ENCODE measurements around the gene ZNF618. TPM values are rescaled to one million over a fixed set of nuclear protein-coding genes. Genes with fewer than 3 reads are reported as not detected.

ZNF618 gene
- 1.9 TPM for total RNA-seq
- long read RNA-seq, partial matches to known transcripts: 0 of 3 reads
- long read RNA-seq, other reads (novel, unspliced or antisense): 3 of 3 reads

- intact Hi-C loops (cut with micrococcal nuclease): no loop called here
- H3K9me3 ChIP-seq (replicated peaks): no peaks in the 10 kb centered on the region
- no peaks in the 10 kb centered on the region for H3K36me3 ChIP-seq
- peaks cover 3% of the 10 kb centered on the region for H3K27me3 ChIP-seq (ENCODE audit: low read depth)
- peak; percentile 31 for DNase-seq
- H3K4me1 ChIP-seq: peaks cover 24% of the 10 kb centered on the region
- H3K4me3 ChIP-seq: peak within 1 kb of the TSS; percentile 92
- peak; percentile 55 for TF ChIP-seq CTCF (IDR thresholded peaks at IDR 0.05; ENCODE audit: borderline replicate concordance)
- peak within 1 kb of the TSS; percentile 75 for H3K27ac ChIP-seq (replicated peaks)
Measured at GRCh38 chr9:113876151-113876992, at the start of gene ZNF618. Gene ZNF618, plus strand, starts transcription at chr9:113876309. Its CDS starts 72 bp downstream, at chr9:113876381.

- peaks cover 57% of the 10 kb centered on the region for H3K9me3 ChIP-seq (replicated peaks)
- TF ChIP-seq CTCF (IDR thresholded peaks at IDR 0.05; ENCODE audit: borderline replicate concordance): no peak
- intact Hi-C loops (cut with micrococcal nuclease): no loop called here
- no peaks in the 10 kb centered on the region for H3K4me1 ChIP-seq
- DNase-seq: no peak
- no peaks in the 10 kb centered on the region for H3K27me3 ChIP-seq (ENCODE audit: low read depth)
- H3K27ac ChIP-seq (replicated peaks): no peak overlapping the region
- no peaks in the 10 kb centered on the region for H3K36me3 ChIP-seq
- no peak overlapping the region for H3K4me3 ChIP-seq
Measured at GRCh38 chr9:113828221-113828620, 47.9 kb upstream of the ZNF618 start.

GRCh38 chr9:113837334-113837733 lies 38.8 kb upstream of the ZNF618 start:
- Histone ChIP-seq H3K9me3 (replicated peaks) (peaks cover 24% of the 10 kb centered on the region), H3K27ac (replicated peaks) (no peak overlapping the region), H3K4me3 (no peak overlapping the region), H3K27me3 (ENCODE audit: low read depth) (peaks cover 5% of the 10 kb centered on the region), H3K4me1 (no peaks in the 10 kb centered on the region), H3K36me3 (no peaks in the 10 kb centered on the region)
- intact Hi-C loops (cut with micrococcal nuclease): no loop called here
- TF ChIP-seq CTCF (IDR thresholded peaks at IDR 0.05; ENCODE audit: borderline replicate concordance): no peak
- no peak for DNase-seq

GRCh38 chr9:113842086-113842485 lies 34.0 kb upstream of the ZNF618 start:
- peaks cover 22% of the 10 kb centered on the region for H3K9me3 ChIP-seq (replicated peaks)
- H3K4me1 ChIP-seq: no peaks in the 10 kb centered on the region
- H3K4me3 ChIP-seq: no peak overlapping the region
- no peak for DNase-seq
- H3K36me3 ChIP-seq: no peaks in the 10 kb centered on the region
- no peak overlapping the region for H3K27ac ChIP-seq (replicated peaks)
- no peak for TF ChIP-seq CTCF (IDR thresholded peaks at IDR 0.05; ENCODE audit: borderline replicate concordance)
- intact Hi-C loops (cut with micrococcal nuclease): no loop called here
- H3K27me3 ChIP-seq (ENCODE audit: low read depth): peaks cover 5% of the 10 kb centered on the region

GRCh38 chr9:113844466-113844865 lies 31.6 kb upstream of the ZNF618 start:
- Histone ChIP-seq H3K9me3 (replicated peaks) (peaks cover 27% of the 10 kb centered on the region), H3K36me3 (no peaks in the 10 kb centered on the region), H3K27ac (replicated peaks) (no peak overlapping the region), H3K4me3 (no peak overlapping the region), H3K27me3 (ENCODE audit: low read depth) (peaks cover 5% of the 10 kb centered on the region), H3K4me1 (no peaks in the 10 kb centered on the region)
- no peak for TF ChIP-seq CTCF (IDR thresholded peaks at IDR 0.05; ENCODE audit: borderline replicate concordance)
- intact Hi-C loops (cut with micrococcal nuclease): no loop called here
- DNase-seq: no peak
